HEK293 (cell line): Measurements from ENCODE around the gene ADGRL1.
A peak's percentile ranks its signal among the peaks of the same experiment; 100 is the strongest.

Experiments used
- CTCF ChIA-PET: fragments of 350-600 bp; formaldehyde crosslinking; extraction: SDS; loops from one replicate; lab custom pipeline; 2021; ENCODE audit warnings: antibody characterized with exemption; lab: Yijun Ruan, JAX
- POLR2A ChIA-PET: fragments of 300-600 bp; formaldehyde crosslinking; extraction: SDS; loops from one replicate; lab custom pipeline; 2020; ENCODE audit warnings: antibody characterized with exemption, inconsistent platforms; lab: Yijun Ruan, JAX
- H3K27ac ChIP-seq: fragments of 200-500 bp; sonication (Bioruptor generic); 2 replicates; pipeline ENCODE4 v1.5.1; 2014; ENCODE audit warnings: low read depth, low read length, control low read depth, inconsistent platforms; ENCODE audit errors: extremely low read depth
- H3K36me3 ChIP-seq, 2 experiments: fragments of 200-500 bp in 1 of 2; sonication (Bioruptor generic) in 1 of 2; 1 replicate in 1 of 2; 2 replicates in 1 of 2; pipeline ENCODE4 v1.5.1; 2014 to 2017; ENCODE audit warnings: inconsistent platforms in 2 of 2, low read length in 2 of 2; ENCODE audit not compliant: control insufficient read depth in 2 of 2, insufficient read depth in 1 of 2
- H3K4me1 ChIP-seq: fragments of 200-500 bp; sonication (Bioruptor generic); 2 replicates; pipeline ENCODE4 v1.5.1; 2014; ENCODE audit warnings: mild to moderate bottlenecking, low read length, inconsistent platforms; ENCODE audit not compliant: control insufficient read depth, insufficient read depth
- H3K4me3 ChIP-seq: 2 replicates; pipeline ENCODE4 v1.5.1; 2011; ENCODE audit warnings: low read depth, mild to moderate bottlenecking, control low read depth, low read length, moderate library complexity
- H3K9me3 ChIP-seq: fragments of 200-500 bp; sonication (Bioruptor generic); 2 replicates; pipeline ENCODE4 v1.5.1; 2014; ENCODE audit warnings: low read depth, low read length, inconsistent platforms; ENCODE audit not compliant: control insufficient read depth, insufficient read depth
- GLIS1 ChIP-seq: fragments of 450-650 bp; formaldehyde crosslinking; IDR thresholded peaks from 2 replicates; pipeline ENCODE4 v1.5.1; 2016; ENCODE audit warnings: missing biosample characterization, missing genetic modification characterization
- HOXA7 ChIP-seq: sonication (generic); formaldehyde crosslinking; IDR thresholded peaks from 2 replicates; pipeline ENCODE4 v1.8.1; 2022; ENCODE audit warnings: missing genetic modification reagents, borderline replicate concordance
- SP7 ChIP-seq: fragments of 450-650 bp; formaldehyde crosslinking; IDR thresholded peaks from 2 replicates; pipeline ENCODE4 v1.5.1; 2016; ENCODE audit warnings: missing biosample characterization, missing genetic modification characterization
- WT1 ChIP-seq: fragments of 450-650 bp; formaldehyde crosslinking; IDR thresholded peaks from 2 replicates; pipeline ENCODE4 v1.5.1; 2016; ENCODE audit warnings: missing biosample characterization, missing genetic modification characterization
- YY1 ChIP-seq: fragments of 450-650 bp; formaldehyde crosslinking; IDR thresholded peaks from 2 replicates; pipeline ENCODE4 v1.5.1; 2018; ENCODE audit warnings: missing biosample characterization, missing genetic modification characterization
- YY2 ChIP-seq: fragments of 450-650 bp; formaldehyde crosslinking; IDR thresholded peaks from 2 replicates; pipeline ENCODE4 v1.5.1; 2016; ENCODE audit warnings: missing biosample characterization, missing genetic modification characterization
- ZFP41 ChIP-seq: fragments of 450-650 bp; formaldehyde crosslinking; IDR thresholded peaks from 2 replicates; pipeline ENCODE4 v1.5.1; 2016; ENCODE audit warnings: missing biosample characterization, missing genetic modification characterization, borderline replicate concordance
- ZIC2 ChIP-seq: fragments of 450-650 bp; formaldehyde crosslinking; IDR thresholded peaks from 2 replicates; pipeline ENCODE4 v1.5.1; 2016; ENCODE audit warnings: missing biosample characterization, missing genetic modification characterization
- ZNF114 ChIP-seq: fragments of 450-650 bp; formaldehyde crosslinking; IDR thresholded peaks from 2 replicates; pipeline ENCODE4 v1.5.0; 2017; ENCODE audit warnings: missing biosample characterization, missing genetic modification characterization
- ZNF266 ChIP-seq: fragments of 450-650 bp; formaldehyde crosslinking; IDR thresholded peaks from 2 replicates; pipeline ENCODE4 v1.5.1; 2016; ENCODE audit warnings: missing biosample characterization, missing genetic modification characterization, low read depth
- ZNF37A ChIP-seq: fragments of 450-650 bp; IDR thresholded peaks from 2 replicates; pipeline ENCODE4 v1.5.1; 2018; ENCODE audit warnings: missing biosample characterization, missing genetic modification characterization
- ZNF558 ChIP-seq: fragments of 450-650 bp; formaldehyde crosslinking; IDR thresholded peaks from 2 replicates; pipeline ENCODE4 v1.5.1; 2016; ENCODE audit warnings: missing biosample characterization, missing genetic modification characterization
- TF ChIP-seq, protein P1 (sequence below): fragments of 450-650 bp; formaldehyde crosslinking; IDR thresholded peaks from 2 replicates; pipeline ENCODE4 v1.5.1; 2016; ENCODE audit warnings: missing biosample characterization, missing genetic modification characterization
- TF ChIP-seq, protein P2 (sequence below): fragments of 450-650 bp; formaldehyde crosslinking; IDR thresholded peaks from 2 replicates; pipeline ENCODE4 v1.5.1; 2016; ENCODE audit warnings: missing biosample characterization, missing genetic modification characterization

Gene ADGRL1

DNA sequence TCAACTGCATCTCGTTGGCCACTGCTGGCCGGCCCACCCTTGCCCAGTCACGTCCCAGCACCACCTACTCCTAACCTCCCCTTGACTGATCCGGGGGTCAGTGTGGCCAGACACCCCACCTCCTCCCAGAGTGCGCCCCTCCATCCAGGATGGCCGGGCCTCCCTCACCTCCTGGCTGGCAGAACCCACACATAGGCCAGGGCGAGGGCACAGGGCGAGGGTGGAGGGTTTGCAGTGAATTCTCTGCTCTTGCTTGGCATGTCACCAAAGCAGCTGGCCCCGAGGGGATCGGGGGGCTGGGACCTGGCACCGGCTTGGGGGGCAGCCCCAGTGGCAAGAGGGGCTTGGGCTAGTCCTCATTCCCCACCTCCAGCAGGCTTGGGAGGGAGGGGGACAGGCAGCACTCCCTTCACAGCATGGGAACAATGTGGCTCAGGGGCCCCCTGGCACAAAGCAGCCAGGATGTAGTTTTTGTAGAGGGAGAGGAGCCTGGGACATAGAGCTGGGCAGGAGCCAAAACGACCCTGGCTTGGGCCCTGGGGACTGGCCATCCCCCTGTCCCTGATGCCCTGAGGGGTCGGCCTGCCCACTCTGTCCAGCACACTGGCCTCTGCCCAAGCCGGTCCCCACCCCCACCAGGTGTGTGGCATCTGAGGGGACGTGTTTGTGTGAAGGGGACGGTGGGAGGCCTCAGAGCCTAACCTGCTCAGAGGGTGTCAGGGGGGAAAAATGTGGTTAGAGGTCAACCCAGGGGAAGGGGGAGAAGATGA is 41.1 kb downstream of the ADGRL1 start:
- TF ChIP-seq SP7 (tag by site-specific recombination) = no peak
- TF ChIP-seq, protein P1, sequence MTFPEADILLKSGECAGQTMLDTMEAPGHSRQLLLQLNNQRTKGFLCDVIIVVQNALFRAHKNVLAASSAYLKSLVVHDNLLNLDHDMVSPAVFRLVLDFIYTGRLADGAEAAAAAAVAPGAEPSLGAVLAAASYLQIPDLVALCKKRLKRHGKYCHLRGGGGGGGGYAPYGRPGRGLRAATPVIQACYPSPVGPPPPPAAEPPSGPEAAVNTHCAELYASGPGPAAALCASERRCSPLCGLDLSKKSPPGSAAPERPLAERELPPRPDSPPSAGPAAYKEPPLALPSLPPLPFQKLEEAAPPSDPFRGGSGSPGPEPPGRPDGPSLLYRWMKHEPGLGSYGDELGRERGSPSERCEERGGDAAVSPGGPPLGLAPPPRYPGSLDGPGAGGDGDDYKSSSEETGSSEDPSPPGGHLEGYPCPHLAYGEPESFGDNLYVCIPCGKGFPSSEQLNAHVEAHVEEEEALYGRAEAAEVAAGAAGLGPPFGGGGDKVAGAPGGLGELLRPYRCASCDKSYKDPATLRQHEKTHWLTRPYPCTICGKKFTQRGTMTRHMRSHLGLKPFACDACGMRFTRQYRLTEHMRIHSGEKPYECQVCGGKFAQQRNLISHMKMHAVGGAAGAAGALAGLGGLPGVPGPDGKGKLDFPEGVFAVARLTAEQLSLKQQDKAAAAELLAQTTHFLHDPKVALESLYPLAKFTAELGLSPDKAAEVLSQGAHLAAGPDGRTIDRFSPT (tag by site-specific recombination) = peak; percentile 28; the same call in 1 of the 2 replicates
- ChIA-PET CTCF (no interaction called here), POLR2A (interaction anchor here (0.5 to 2.1 kb wide), 2 partner anchors 10 to 28 kb away, joined by 3 to 7 read pairs; no protein-coding TSS in a partner anchor)
- no peak overlapping the region for H3K27ac ChIP-seq
- H3K4me3 ChIP-seq = no peak overlapping the region
- no peaks in the 10 kb centered on the region for H3K9me3 ChIP-seq
- peaks cover 6 to 47% of the 10 kb centered on the region in 2 experiments; a peak in 2 of 3 replicates for H3K36me3 ChIP-seq
- H3K4me1 ChIP-seq = no peaks in the 10 kb centered on the region

DNA sequence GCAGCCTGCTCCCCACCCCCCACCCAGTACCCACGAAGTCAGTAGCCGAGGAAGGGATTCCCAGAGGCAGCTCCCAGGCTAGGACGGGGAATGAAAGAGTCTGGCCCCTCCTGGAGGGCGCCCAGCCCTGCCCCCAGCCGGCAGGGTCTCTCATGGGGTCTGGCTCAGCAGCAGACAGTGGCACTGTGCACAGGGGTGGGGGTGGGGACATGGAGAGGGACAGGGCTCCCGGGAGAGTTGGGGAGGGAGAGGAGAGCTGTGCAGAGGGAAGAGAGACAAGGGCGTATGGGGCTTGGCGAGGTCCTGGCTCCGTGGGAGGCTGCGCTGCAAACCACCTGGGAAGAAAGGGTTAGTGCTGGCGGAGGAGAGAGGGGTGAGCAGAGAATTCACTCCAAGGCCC is 41.9 kb downstream of the ADGRL1 start:
- Histone ChIP-seq H3K36me3 (peaks cover 0 to 48% of the 10 kb centered on the region in 2 experiments; a peak in 2 of 3 replicates), H3K4me3 (no peak overlapping the region), H3K4me1 (no peaks in the 10 kb centered on the region), H3K27ac (no peak overlapping the region), H3K9me3 (no peaks in the 10 kb centered on the region)
- CTCF ChIA-PET = no interaction called here
- POLR2A ChIA-PET = no interaction called here
- TF ChIP-seq HOXA7 (CRISPR knock-in tag) = no peak
- TF ChIP-seq YY2 (tag by site-specific recombination) = no peak
- no peak for TF ChIP-seq YY1 (tag by site-specific recombination)
- no peak for TF ChIP-seq ZNF266 (tag by site-specific recombination)
- TF ChIP-seq GLIS1 (tag by site-specific recombination) = peak; percentile 47
- TF ChIP-seq ZNF37A (tag by site-specific recombination) = no peak
- TF ChIP-seq WT1 (tag by site-specific recombination) = no peak
- TF ChIP-seq ZIC2 = peak; percentile 64
- TF ChIP-seq, protein P2, sequence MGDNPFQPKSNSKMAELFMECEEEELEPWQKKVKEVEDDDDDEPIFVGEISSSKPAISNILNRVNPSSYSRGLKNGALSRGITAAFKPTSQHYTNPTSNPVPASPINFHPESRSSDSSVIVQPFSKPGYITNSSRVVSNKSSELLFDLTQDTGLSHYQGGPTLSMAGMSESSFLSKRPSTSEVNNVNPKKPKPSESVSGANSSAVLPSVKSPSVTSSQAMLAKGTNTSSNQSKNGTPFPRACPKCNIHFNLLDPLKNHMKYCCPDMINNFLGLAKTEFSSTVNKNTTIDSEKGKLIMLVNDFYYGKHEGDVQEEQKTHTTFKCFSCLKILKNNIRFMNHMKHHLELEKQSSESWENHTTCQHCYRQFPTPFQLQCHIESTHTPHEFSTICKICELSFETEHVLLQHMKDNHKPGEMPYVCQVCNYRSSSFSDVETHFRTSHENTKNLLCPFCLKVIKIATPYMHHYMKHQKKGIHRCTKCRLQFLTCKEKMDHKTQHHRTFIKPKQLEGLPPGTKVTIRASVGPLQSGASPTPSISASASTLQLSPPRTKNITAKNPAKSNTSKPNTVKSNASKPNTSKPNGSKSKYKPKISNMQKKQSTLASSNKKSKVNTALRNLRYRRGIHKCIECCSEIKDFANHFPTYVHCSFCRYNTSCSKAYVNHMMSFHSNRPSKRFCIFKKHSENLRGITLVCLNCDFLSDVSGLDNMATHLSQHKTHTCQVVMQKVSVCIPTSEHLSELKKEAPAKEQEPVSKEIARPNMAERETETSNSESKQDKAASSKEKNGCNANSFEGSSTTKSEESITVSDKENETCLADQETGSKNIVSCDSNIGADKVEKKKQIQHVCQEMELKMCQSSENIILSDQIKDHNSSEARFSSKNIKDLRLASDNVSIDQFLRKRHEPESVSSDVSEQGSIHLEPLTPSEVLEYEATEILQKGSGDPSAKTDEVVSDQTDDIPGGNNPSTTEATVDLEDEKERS (tag by site-specific recombination) = no peak
- no peak for TF ChIP-seq ZFP41 (tag by site-specific recombination)

DNA sequence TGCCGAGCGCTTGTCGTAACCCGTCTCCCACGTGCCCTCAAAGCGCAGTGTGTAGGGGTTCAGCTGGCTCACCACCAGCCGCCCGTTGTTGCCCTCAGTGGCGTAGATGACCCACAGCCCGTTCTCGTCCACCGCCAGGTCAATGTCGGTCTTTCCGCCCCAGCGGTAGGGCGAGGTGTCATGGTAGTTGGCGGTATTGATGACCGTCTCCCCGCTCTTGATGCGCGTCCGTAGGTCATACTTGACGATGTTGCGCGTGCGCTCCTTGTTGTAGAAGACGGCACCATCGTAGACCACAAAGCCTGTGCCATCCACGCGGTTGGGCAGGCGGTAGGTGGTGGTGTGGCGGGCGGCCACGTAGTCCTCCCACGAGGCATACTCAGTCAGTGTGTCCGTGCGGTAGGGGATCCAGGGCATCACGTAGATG is 43.1 kb downstream of the ADGRL1 start:
- Histone ChIP-seq H3K4me3 (no peak overlapping the region), H3K4me1 (no peaks in the 10 kb centered on the region), H3K27ac (no peak overlapping the region), H3K9me3 (no peaks in the 10 kb centered on the region), H3K36me3 (peaks cover 0 to 49% of the 10 kb centered on the region in 2 experiments; a peak in 2 of 3 replicates)
- POLR2A ChIA-PET = no interaction called here
- TF ChIP-seq ZNF114 (tag by site-specific recombination) = no peak
- TF ChIP-seq ZNF558 (tag by site-specific recombination) = no peak
- TF ChIP-seq, protein P1 (tag by site-specific recombination) = 0 out of 2 replicates have a peak, but pooled peaks have one; percentile 61
- CTCF ChIA-PET = no interaction called here
